AG20443 (cell line): ENCODE data around the gene NBEAL1.
A peak's percentile ranks its signal among the peaks of the same experiment; 100 is the strongest.
"Not testable (repeated sequence)": the region's sequence is repeated elsewhere in the genome, so short reads cannot be mapped to it uniquely, and the experiment has no call there.

Experiments used
- DNase-seq: peaks from one replicate; pipeline ENCODE4 v3.0.0; 2012; ENCODE audit warnings: low spot score, mixed read lengths

NBEAL1 gene

DNA sequence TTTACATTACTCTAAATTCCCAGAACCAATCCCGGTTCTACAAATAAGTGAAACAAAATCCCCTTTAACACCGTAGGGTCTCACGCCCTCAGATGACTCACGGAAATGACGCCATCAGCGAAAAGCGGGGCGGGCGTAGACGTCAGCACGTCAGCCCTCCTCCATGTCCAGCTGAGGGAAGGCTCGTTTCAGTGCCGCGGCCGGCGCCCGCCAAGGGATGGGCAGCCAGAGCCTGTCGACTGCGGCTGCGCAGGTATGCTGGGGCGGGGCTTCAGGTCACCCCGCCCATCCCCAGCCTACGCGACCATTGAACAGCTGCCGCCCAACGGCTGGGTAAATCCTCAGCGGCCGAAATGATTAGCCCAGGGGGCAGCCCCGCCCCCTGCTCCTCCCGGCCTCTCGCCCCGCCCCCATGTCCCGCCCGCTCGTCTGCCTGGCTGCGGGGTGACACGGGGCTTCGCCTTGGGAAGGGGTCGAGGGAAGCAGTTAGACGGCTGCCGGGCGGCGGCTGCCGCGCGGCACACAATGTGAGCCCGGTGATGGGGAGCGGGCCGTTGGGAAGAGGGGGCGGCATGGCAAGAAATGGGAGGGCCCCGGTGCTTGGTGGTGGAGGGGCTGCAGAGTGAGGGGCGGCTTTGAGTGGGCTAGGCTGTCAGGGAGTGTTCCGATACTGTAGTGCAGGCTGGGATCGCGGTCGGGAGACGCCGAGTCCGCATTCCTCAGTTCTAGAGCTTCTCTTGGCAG is at the start of gene NBEAL1:
Gene NBEAL1, plus strand, starts transcription at position 420 of the 744 bp plus-strand sequence. CDS start 1,510 bp downstream, outside the sequence.
- peak; percentile 97 for DNase-seq

DNA sequence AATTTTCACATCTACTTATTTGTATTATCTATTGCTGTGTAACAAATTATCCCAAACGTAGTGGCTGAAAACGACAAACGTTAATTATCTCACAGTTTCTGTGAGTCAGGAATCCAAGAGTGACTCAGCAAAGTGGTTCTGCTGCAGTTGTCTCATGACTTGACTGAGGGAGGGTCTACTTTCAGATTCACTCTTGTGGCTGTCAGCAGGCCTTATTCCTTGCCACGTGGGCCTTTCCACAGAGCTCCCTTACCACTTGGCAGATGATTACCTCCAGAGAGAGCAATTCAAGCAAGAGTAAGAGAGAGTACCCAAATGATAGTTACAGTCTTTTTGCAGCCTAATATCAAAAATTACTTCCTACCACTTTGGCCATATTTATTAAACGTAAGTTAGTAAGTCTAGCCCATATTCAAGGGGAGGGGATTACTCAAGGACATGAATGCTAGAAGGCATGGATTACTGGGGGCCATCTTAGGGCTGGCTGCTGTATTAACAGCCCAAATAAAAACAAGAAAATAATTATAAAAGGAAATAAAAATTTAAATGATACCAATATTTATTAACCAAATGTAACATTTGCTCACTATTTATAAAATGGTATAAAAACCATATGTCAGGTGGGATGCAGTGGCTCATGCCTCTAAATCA is 48.7 kb upstream of the NBEAL1 start:
- peak; percentile 23 for DNase-seq

DNA sequence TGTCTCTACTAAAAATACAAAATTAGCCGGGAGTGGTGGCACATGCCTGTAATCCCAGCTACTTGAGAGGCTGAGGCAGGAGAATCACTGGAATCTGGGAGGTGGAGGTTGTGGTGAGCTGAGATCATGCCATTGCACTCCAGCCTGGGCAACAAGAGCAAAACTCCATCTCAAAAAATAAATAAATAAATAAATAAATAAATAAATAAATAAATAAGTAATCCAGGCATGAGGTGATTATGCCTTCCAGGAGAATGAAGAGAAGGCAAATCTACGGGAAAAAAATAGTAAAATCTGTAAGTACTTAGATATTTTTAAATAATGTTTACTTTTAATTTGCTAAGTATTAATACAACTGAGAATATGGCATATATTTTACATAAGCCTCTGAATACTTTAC is 45.3 kb upstream of the NBEAL1 start:
- not testable (repeated sequence) for DNase-seq

DNA sequence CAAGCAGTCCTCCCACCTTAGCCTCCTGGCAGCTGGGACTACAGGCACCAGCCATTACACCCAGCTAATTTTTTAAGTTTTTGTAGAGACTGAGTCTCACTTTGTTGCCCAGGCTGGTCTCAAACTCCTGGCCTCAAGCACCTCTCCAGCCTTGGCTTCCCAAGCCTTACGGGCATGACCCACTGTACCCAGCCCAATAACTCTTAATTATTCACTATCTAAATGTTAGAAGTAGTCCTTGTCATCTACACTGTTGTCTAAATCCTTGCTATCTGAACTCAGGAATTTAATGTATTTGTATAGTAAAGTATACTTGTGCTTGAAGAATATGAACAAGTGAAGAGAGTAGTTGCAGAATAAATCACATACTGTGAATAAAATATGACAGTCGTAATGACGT is 37.9 kb upstream of the NBEAL1 start:
- no peak for DNase-seq

DNA sequence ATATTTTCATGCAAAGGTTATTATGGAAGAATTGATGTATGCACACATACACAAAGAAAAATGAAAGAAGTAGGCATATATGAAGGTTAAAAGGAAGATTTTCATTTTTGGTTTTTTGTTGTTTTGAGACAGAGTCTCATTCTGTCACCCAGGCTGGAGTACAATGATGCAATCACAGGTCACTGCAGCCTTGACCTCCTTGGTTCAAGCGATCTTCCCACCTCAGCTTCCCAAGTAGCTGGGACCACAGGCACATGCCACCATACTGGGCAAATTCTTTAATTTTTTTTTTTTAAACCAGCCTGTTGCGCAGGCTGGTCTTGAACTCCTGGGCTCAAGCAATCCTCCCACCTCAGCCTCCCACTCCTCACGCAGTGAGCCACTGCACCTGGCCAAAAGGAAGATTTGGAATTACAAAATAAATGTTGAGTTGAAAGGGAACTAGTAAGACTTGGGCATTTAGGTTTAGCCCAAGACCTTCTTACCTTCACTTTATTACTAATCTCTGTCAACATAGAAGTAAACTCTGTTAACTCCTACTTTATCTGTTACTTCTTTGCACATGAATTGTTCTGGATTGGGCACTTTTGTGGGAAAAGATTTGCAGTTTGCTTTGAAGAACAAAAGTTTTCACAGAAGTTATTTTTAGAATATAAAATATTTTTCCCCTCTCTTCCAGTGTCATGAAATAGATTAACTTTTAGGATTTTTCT is 31.7 kb upstream of the NBEAL1 start:
- no peak for DNase-seq

DNA sequence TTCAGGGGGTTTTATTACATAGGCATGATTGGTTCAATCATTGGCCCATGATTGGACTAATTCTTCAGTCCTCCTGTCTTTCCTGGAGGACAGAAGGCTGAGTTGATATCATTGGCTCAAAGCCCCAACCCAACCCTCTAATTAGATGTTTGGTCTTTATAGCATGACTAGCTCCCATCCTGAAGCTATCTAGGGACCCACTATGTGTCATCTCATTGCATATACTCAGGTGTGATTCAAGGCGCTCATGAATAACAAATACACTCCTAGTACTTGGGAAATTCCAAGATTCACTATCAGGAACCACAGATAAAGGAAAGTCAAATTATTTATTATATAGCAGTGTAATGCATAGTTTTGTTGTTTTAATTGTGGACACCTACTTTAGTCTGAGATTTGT is 24.9 kb upstream of the NBEAL1 start:
- no peak for DNase-seq

DNA sequence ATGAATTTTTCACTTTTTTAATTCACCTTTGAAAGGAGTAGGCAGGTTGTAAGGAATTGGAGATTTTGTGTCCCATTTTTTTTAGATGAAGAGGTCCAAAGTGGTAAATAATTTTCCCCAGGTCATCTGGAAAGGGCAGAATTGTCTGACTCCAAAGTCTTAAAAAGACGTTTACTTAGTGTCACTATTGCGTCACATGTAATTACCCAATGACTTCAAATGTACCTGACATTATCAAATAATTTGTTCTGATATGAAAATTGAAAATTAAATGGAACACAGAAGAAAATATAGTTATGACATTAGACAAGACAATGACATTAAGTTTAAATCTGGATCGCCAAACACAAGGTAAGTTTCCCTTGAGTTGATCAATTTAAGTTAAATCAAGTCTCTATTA is 24.2 kb upstream of the NBEAL1 start:
- no peak for DNase-seq

DNA sequence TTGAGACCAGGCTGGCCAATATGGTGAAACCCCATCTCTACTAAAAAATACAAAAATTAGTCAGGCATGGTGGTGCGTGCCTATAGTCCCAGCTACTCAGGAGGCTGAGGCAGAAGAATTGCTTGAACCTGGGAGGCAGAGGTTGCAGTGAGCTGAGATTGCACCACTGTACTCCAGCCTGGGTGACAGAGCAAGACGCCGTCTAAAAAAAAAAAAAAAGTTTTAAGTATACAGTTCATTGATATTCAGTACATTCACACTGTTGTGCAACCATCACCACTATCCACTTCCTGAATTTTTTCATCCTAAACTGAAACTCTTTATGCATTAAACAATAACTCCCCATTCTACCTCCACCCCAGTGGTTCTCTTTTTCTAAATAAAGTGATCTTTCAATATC is 17.6 kb upstream of the NBEAL1 start:
- not testable (repeated sequence) for DNase-seq

DNA sequence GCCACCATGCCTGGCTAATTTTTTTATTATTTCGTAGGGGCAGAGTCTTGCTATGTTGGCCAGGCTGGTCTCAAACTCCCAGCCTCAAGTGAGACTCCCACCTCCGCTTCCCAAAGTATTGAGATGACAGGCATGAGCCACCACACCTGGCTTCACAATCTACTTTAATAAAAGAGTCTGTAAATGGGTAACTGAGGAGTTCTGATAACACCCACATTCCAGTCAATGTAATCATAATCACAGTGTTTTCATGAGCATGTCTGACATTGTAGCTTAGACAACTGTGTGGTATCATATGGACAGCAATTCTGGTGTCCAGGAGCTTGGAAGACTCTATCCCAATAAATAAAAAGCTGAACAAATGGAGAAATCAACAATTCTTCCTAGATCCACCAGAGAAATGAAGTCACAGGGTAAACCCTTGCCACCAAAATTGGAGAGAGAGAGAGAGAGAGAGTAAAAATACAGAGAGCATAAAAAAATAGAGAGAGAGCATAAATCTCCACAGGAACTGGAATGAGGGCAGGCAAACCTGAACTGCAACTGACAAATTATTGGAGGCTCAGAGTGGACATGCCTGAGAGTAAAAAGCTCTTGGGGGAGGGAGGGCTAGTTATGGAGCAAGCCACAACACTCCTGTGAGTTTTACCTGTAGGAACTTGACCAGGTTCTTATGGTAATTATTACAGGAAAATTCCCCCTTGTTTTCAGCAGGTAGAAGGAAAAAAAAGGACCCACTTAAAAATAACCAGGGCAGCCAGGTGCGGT is 12.4 kb upstream of the NBEAL1 start:
- no peak for DNase-seq

DNA sequence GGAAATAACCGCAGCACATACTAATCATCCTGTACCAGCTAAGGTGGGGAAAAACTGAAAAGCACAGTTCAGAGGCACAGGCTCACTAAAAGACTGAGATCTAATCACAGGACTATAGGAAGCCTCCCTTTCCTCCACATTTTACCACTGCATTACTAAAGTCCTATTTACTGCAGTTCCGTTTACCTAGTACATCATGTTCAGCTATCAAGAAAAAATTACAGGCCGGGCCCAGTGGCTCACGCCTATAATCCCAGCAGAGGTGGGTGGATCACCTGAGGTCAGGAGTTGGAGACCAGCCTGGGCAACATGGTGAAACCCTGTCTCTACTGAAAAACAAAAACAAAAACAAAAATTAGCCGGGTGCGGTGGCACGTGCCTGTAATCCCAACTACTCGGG is 11.0 kb upstream of the NBEAL1 start:
- no peak for DNase-seq

DNA sequence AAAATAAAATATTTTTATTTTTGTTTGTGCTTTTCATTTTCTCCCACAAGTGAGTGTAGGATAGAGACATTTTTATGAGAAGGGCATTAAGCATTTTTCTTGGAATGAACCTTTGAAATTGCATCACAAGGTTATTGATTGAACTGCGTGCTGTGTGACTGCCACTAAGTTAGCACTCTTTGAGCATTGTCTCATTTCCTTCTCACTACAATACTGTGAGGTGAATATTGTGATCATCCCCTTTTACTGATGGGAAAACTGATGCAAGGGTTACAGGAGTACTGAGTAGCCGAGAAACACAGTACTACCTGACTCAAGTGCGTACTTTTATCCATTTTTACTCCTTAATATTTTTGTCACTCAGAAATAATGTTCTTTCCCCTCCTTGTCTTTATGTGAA is 2.0 kb downstream of the NBEAL1 start:
- no peak for DNase-seq

DNA sequence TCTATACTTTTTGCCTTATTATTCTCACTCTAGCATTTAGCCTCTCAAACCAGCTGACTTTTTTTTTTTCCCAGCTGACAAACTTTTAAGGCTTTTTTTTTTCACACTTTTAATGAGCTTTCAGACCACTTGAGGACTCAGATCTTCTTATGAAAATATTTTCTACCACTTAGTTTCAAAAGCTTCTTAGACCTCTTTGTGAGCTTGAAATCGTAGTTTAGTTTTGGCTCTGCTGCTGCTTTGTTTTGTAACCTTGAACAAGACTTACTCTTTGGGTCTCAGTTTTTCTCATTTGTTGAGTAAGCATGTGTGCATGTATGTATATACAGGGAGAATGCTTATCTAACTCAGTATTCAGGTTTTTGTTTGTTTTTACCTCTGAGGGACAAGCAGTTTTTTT is 3.5 kb downstream of the NBEAL1 start:
- DNase-seq: no peak

DNA sequence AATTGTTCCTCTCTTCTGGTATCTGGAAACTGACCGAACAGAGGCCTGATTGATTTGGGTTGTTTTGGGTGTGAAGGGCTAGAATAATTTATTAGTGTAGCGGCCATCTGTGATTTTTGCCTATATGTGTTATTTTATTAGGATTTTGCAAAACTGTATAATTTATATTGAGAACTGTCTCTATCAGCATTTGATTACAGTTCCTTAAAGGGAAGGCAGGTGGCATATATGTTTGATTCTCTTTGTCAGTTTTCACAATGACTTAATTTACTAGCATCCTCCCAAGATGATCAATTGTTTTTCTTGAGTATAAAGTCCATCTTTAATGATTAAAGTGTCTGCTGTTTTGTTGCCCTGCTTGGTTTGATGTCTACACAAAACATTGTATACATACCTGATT is 4.5 kb downstream of the NBEAL1 start:
- no peak for DNase-seq

DNA sequence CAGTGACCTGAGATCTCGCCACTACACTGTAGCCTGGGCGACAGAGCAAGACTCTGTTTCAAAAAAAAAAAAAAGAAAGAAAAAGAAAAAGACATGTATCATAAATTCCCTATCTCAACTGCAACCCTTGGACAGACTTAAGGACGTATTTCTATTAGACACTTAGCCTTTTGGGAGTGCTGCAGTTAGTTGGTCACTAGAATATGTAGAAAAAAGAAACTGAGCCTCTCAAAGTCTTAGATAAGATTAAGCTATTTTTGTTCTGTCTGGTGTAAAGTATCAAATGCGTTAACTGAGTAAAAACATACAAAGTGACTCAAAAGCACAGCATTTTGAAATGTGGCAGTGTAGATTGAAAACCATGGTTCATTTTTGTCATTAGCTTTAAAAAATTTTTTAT is 7.3 kb downstream of the NBEAL1 start:
- DNase-seq: no peak

DNA sequence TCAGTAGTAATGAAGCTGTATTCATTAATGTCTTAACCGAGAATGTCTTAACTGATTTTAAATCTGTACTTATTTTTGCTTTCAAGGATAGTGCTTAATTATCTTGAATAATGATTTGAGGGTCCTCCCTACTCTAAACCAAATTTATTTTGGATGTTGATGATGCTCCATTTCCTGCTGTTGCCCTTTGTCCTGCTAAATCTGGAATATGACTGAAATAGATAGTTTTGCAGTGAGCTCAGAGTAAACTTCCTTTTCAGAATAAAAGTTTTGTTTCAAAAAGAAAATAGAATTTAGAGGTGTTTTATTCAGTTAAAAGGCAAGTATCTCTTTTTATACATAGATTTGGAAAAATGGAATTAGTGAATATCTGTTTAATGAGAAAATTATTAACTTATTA is 8.1 kb downstream of the NBEAL1 start:
- peak; percentile 11 for DNase-seq

DNA sequence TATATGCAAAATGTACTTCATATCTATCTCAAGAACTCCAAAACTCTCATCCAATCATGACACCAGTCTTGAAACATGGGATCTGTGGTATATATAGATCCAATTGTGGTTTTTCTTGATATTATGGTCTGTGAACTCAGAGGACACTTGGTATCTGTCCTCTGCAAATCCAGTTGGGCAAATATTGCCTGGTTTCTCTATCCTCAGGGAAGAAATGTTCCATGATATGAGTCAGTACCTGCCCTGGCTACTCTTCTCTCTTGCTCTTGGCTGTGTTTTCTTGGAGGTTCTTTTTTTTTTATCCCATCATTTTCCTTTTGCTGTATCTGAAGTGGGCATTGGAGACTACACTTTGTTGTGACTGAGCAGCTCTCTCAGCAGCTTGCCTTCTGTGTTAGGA is 10.9 kb downstream of the NBEAL1 start:
- DNase-seq: no peak

DNA sequence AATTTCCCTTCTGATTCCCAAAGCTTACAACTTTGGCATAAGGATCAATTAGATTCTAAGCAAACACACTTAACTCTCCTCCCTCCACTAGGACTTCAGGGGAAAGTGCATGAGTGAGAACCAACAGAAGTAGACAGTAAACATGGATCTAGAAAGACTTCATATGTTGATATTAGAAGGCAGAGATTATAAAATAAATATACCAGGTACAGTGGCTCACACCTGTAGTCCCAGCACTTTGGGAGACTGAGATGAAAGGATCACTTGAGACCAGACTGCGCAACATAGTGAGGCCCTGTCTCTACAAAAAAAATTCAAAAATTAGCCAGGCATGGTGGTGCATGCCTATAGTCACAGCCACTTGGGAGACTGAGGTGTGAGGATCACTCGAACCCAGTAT is 15.9 kb downstream of the NBEAL1 start:
- no peak for DNase-seq

DNA sequence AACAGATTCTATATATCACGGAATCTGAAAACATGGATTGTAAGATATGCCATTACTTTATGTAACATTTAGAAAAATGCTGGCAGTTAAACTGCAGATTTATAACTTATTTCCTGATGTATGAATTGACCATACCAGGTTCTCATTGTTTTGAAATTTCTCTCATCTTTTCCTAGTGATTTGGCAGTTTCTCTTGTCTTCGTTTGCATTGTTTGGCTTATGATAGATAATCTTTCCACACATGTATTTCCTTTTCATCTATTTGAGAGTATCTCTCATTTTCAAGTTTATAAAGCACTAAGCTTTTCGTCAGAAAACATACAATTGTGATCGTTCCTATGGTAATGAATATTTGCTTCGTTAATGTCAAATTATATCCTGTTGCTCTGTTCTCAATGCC is 16.3 kb downstream of the NBEAL1 start:
- no peak for DNase-seq

DNA sequence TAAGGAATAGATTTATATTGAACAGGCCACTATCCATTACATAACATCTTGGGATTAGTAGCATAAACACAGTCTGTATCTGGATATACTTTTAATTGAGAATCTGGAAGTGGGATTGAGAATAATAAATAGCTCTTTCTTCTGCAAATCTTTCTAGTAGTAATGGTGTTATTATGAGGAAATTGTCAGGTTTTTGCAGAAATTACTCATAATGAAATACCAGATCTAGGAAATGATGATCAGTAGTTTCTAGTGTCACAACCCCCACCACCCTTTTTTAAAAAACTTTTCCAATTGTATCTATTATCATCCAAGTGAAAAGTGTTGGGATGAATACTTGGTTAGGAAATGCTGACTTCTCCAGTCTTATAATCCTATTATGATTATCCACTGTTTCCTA is 18.7 kb downstream of the NBEAL1 start:
- DNase-seq: no peak

DNA sequence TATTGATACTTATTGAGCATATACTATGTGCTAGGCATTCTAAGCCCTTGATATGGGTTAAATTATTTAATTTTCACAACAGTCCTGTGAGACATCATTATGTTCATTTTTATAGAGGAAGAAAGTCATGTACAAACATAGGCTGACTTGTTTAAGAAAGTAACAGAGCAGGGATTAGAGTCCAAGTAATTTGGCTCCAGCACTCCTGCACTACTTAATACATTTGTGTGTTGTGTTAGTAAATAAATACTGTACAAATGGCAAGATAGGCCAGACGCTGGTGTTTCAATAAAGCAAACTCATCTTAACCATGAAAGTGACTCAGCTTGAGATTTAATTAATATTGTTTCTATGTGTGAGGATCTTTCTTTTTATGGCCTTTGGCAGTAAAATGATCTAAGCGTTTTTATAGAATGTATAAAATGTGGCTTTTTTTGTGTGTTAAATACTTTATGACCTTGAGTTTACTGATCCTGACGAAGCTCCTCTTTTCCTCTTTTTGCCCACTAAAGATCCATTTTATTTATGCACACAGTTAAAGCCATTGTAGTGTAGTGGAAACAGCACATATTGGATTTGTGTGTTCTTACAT is 21.3 kb downstream of the NBEAL1 start:
- DNase-seq: no peak

DNA sequence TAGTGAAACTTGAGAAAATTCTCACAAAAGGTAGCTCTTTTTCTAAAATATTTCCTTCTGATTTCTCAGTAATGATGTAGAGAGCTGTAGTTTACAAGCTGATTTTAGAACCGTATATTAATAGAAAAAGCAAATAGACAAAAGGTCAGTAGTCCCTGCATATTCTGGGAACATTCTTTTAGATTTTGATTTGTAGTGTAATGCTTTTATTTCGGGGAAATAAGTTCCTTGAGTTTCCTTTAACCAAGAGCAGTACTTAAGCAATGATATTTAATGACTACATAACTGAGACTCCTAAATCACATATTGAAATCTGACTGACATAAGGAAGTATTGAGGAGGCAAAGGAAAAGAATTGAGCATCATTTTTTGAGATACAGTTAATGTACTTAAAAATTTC is 22.4 kb downstream of the NBEAL1 start:
- no peak for DNase-seq

DNA sequence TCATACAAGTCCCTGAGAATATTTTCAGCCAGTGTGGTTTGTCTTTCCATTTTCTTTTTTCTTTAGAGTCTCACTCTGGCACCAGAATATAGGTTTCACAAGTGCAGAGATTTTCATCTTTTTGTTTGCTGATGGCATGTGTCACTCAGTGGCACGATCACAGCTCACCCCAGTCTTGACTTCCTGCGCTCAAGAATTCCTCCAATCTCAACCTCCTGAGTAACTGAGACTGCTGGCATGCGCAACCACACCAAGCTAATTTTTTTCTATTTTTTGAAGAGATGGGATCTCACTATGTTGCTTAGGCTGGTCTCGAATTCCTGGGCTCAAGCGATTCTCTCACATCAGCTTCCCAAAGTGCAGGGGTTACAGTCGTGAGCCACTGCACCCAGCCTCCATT is 23.9 kb downstream of the NBEAL1 start:
- no peak for DNase-seq
